ENCODE results near the gene MIOX.

The MIOX gene

GRCh38 chr22:50490531-50491308 is 4.1 kb downstream of the MIOX start:
- no peak for DNase-seq (ENCODE audit: low read depth)

DNA sequence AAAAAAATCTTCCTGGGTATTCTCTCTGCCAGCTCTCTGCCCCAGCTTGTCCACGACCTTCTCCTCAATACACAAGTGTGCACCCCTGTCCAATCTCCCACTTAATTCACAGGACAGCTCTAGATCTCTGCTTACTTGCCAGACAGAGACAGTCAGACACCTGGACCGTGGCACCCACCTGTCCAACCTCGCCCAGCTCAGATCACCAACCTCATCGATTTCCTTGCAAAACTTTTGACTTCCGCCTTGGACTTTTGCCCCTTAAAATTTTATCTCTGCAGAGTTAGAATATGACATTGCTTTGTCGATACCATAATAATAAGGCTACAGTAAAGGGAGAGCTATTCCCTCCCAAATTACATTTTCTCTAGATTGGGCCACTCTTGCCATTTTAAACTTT is 10.4 kb downstream of the MIOX start:
- DNase-seq (ENCODE audit: low read depth) = no peak

DNA sequence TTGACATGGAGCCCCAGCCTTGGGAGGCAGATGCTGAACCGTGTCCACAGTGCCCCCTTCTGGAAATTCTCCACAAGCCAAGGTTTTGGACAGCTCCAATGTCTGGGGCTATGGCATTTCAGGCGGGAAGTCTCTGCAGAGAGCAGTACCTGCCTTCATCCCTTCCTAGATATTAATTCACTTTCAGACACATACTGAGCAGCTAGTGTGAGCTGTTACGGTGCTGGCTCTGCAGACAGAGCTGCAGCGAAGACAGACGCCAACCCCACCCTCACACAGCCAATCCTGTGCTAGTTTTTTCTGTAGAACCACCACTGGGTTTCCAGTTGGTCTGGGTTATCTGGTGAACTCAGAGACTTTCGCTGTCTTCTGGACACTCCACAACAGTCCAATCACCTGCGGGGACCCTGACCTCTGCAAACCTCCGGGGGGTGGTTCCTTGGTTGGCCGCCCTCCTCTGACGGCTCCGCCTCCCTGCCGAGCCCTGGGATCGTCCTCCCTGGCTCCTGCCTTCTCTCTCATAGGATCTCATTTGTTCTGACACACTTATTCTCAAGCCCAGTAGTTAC is 11.7 kb downstream of the MIOX start:
- DNase-seq (ENCODE audit: low read depth) = peak; percentile 52

- no peak for DNase-seq (ENCODE audit: low read depth)
Observed at GRCh38 chr22:50500452-50500851, 13.8 kb downstream of the MIOX start.

DNA sequence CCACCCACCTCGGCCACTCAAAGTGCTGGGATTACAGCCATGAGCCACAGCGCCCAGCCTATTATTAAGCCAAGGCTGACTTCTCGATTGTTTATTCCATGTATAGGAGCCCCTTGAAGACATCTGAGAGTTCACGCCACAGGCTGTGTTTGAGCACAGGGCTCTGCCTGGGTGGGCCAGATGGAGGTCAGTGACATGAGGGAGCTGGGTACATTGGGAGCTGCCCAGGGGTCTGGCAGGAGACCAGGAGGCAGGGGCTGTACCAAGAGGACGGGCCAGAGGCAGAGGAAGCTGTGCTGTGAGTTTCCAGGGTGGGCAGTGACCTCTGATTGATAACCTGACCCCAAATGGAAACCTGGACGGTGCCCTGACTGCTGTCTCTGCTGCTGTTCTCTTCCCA is 15.4 kb downstream of the MIOX start:
- DNase-seq (ENCODE audit: low read depth) = no peak

DNA sequence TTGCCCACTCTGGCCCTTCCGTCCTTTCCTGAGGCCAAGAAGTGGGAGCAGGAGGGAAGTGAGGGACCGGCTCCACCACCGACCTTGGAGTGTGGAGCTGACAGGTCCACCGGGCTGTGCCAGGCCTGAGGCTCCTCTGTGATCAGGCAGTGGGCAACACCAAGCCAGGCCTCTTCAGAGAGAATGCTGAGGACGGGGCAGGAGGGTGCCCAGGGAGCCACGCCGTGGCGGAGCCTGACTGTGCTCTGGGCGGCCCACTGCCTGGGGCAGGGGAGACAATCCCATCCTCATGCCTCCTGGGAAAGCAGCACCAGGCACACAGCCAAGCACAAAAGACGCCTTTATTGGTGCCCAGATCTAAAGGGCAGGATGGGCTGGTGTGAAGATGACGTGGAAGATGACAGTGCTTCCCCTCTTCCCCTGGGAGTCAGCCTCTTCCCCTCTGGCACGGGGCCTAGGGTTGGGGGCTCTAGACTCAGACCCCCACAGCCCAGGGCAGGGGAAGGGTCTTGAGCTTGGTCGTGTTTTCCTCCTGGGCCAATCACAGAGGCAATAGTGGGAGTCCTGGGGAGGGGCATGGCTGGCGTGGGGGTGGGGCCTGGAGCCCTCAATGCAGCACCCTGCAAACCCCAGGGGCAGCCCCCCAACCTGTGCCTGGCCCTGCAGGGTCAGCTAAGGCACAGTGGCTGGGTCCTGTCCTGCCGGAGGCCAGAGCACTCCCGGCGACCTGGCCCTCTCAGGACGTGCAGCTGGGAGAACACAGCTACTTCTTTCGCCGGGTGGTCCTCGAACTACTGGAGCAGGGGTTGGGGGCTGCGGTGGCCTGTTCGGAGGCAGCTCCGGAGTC is 16.2 kb downstream of the MIOX start:
- DNase-seq (ENCODE audit: low read depth) = no peak

- DNase-seq (ENCODE audit: low read depth) = no peak
Observed at GRCh38 chr22:50503475-50504145, 17.0 kb downstream of the MIOX start.

DNA sequence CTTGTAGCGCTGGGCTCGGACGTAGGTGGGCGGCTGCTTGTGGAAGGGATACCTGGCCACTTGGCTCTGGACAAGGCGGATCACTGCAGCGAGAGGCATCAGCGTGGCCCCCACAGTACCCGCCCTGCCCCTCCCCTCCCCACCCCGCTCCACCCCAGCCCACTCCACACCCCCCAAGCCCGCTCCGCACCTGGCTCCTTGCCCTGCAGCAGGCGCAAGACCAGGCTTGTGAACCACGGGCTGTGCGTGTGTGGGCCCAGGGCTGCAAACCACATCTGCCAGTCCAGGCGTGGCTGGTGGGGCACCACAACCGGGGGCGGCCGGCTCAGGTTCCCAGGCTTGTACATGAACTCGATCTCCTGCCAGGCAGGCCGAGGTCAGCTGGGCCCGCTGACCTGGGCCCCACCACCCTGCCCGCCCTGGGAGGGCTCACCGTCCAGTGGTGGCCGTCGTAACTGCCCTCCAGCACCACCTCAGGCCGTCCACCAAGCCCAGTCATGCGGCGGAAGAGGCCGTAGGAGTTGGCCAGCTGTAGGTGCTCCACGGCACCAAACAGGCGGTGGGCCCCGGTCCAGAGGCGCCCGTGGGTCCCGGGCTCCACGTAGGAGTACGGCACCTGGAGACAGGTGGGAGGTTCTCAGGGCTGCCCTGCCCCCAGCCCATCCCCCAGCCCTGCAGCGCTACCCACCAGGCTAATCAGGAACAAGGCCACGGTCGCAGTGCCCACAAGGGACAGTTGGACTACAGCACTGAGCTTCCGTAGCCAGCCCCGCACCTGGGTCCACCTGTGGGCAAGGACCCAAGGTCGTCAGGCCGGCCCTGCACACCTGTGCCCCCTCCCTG is 17.9 kb downstream of the MIOX start:
- no peak for DNase-seq (ENCODE audit: low read depth)

DNA sequence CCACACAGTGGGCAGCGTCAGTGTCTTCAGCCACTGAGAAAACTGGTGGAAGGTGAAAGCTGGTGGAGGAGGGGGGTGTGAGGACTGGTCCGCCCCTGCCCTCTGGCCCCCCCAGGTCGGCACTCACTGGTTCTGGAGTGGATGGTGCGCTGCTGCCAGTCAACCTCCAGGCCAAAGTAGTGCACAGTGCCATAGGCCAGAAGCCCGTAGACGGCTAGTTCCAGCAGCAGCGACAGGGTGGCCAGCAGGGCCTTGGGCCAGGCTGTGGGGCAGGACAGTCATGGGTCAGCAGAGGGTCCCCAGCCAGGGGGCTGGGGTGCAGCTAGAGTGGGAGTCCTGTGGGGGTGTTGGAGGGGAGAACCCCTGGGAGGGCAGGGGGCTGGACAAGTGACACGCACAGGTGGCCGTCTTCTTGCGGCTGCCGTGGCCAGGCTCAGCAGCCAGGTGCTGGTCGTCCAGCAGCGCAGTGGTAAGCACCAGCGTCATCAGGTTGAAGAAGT is 18.7 kb downstream of the MIOX start:
- no peak for DNase-seq (ENCODE audit: low read depth)

- no peak for DNase-seq (ENCODE audit: low read depth)
Observed at GRCh38 chr22:50505776-50506610, 19.3 kb downstream of the MIOX start.

DNA sequence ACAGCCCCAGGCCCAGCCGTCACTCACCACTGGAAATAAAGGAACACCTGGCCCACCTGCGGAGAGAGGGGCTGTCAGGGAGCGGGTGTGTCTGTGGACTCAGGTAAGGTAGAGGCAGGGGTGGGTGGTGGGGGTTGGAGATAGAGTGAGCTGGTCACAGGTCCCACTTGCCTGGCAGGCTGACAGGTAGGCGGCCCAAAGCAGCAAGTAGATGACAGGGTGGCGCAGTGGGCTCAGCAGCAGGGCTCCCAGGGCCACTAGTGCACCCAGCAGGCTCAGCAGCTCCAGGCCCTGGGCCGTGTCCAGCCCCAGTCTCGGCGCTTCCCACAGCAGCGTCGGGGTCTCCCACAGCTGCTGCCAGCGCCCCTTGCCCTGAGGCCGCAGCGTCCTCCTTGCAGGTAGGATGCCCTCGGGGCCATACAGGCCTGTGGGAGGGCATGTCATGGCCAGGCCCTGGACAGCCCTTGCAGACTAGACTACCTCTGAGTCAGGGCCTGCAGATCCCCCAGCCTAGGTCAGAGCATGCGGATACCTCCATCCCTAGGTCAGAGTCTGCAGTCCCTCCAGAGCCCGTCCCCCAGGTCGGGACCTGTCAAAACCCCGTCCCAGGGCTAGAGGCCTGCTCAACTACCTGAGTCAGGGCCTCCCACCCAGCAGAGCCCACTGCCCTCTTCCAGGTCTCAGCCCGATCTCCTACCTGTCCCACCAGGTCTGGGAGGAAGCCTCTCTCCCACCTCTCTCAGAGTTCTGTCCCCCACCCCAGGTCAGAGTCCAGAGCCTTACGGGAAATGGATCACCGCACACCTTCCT is 20.2 kb downstream of the MIOX start:
- no peak for DNase-seq (ENCODE audit: low read depth)

DNA sequence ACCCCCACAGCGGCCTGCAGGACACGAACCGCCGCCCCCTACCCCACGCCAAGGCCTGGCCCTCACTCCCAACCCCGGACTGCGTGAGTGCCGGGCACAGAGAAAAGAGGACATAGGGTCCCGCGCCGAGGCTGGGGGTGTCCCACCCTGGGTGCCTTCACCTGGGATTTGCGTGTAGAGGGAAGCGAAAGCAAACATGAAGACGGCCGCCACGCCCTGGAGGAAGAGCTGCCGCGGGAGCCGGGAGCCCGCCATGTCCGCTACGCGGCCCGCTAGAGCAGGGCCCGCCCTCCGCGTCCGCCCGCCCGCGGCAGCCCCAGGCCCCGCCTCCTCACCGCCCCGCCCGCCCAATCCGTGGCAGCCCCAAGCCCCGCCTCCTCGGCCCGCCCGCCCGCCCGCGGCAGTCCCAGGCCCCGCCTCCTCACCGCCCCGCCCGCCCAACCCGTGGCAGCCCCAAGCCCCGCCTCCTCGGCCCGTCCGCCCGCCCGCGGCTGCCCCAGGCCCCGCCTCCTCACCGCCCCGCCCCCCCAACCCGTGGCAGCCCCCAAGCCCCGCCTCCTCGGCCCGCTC is 20.8 kb downstream of the MIOX start, which contains the start of gene LMF2:
TSS of gene LMF2 (minus strand) at position 282 of the 570 bp plus-strand sequence. CDS start at position 255, 27 bp downstream.
- DNase-seq (ENCODE audit: low read depth) = peak; percentile 87

DNA sequence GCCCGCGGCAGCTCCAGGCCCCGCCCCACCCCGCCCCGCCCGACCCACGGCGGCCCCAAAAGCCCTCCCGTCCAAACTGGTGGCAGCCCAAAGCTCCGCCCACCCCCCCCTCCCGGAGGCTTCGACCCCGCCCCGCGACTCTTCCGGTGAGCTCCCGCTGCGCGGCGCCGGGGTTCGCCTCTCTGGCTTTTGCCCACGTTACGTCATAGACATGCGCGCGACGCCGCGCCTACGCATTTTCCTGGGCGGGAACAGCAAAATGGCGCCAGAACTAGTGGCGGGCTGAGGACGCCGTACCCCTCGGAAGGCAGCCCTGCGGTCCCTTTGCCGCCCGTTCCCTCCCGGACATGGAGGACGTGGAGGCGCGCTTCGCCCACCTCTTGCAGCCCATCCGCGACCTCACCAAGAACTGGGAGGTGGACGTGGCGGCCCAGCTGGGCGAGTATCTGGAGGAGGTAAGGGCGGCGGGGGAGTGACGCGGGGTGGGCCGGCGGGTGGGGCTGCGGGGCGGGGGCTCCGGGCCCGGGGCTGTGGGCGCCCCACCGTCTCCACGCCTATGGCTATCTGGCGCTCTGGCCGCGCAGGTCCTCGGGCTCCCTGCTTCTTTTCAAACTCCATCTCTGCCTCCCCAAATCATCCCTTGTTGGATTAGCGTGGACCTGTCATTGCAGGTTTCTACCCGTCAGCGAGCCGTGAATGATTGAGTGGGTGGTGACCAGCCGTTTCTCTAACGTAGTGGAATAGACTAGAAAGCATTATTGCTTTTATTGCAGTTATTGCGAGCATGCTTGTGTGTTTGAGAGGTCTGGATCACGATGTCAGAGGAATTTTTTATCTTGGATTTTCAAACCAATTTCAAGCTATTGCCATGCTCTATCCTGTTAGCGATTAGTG is 21.6 kb downstream of the MIOX start, which contains the start of gene NCAPH2:
TSS of gene NCAPH2 (plus strand) at position 234 of the 894 bp plus-strand sequence. CDS start at position 348, 114 bp downstream.
- DNase-seq (ENCODE audit: low read depth) = peak; percentile 98

DNA sequence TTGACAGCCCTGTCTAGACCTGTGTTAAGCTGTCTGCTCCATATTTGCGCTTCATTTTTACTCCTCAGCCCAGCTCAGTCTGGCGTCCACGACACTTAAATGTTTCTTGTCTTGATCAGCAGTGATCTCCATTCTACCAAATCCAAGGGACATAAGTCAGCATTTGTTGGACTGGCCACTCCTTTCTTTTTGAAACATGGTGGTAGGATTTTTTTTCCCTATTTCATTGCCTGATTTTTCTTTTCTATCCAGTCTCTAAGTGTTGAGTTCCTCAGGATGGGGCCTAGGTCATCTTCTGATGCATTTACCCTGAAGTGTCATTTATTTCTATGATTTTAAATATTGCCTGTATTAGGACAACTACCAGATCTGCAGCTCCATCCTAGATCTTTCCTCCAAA is 22.2 kb downstream of the MIOX start:
- no peak for DNase-seq (ENCODE audit: low read depth)

GRCh38 chr22:50513175-50513574 is 26.5 kb downstream of the MIOX start:
- no peak for DNase-seq (ENCODE audit: low read depth)

- no peak for DNase-seq (ENCODE audit: low read depth)
Observed at GRCh38 chr22:50516068-50516467, 29.4 kb downstream of the MIOX start.

DNA sequence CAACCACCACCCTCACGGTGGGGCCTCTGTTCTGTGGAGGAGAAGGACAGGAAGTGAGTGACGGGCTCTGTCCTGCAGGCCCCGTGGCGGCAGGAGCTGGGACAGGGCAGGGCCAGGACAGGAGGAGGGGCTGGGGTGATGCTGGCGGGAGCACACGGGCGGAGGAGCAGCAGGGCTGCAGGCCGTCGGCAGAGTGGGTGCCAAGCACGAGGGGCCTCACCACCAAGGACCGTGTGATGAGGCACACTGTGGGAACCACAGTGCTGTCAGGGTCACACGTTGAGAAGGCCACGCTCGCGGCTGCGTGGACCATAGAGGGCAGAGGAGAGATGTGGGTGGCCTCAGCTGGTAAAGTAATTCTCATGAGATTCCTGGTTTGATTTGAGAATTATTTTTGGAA is 30.2 kb downstream of the MIOX start:
- DNase-seq (ENCODE audit: low read depth) = no peak

All from stimulated activated CD8-positive, alpha-beta memory T cell treated with anti-CD3 and anti-CD28 coated beads, Interleukin-4, amount 100 ng/mL, for 24 hours (primary cell).